HG03280 (cell line): ENCODE data around the gene SLC38A10.

Experiments used
- ATAC-seq: cut with Tn5 transposase; IDR thresholded peaks from one replicate; pipeline ENCODE4 v1.9.1; 2021; ENCODE audit warnings: mild to moderate bottlenecking, moderate library complexity; ENCODE audit not compliant: unreplicated experiment

SLC38A10 gene

GRCh38 chr17:81295031-81295675 lies at the start of gene SLC38A10:
SLC38A10 (minus strand) TSS chr17:81295307; CDS start chr17:81294921, 386 bp downstream.
- ATAC-seq: peak; percentile 81

- ATAC-seq: no peak
Observed at GRCh38 chr17:81342269-81343070, 47.4 kb upstream of the SLC38A10 start.

GRCh38 chr17:81341516-81342268 lies 46.6 kb upstream of the SLC38A10 start:
- ATAC-seq: no peak

DNA sequence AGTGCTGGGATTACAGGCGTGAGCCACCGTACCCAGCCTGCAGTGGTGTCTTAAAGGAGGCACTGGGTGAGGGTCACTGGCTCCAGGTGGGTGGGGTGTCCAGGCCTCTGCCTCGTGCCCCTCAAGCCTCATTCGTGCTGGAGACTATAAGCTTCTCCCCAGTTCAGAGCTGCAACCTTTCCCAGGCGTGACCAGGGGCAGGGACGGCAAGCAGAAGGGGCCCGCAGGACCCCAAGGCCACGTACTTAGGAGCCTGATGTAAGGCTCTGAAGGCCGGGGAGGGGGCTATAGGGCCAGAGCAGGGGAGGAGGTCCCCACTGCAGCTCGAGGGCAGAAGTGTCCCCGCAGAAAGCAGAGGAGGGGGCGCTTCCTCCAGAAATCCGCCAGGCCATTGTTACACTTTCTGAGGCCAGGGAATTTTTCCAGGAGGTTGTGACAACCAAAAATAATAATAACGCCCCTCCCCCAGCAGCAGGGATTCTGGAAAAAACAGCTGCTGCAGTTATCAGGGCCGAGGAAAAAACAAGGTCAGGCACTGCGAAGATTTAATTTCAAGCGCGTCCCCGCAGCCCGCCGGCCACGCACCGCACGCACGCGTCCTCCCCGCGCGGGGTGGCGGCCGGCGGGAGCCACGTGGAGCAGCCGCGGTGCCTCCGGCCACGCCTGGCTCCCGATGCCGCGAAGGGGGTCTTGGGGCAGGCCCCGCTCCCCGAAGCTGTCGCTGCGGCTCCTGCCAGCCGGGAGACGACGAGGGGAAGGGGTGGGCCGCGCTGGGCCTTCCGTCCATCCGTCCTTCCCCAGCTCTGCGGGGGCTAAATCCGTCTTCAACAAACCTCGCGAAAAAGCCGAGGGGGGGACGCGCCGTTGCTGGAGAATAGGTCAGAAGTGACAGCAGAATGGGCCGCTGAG lies 45.8 kb upstream of the SLC38A10 start:
- ATAC-seq: no peak

GRCh38 chr17:81339534-81340296 lies 44.6 kb upstream of the SLC38A10 start:
- ATAC-seq: no peak

DNA sequence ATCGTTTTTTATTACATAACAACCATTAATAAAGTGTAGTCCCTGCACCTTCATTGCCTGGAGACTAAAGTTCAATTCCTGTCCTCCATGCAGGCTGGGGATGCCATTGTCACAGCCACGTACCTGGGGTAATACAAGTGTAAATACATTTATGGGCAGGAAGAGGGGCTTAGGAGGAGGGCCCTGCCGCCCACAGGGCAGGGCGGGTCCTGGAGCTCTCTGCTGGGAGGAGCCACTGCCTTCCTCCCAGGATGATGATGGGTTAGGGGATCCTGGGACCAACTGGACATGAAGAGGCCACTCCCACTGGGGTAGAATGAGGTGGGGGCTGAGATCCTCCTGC lies 44.1 kb upstream of the SLC38A10 start:
- no peak for ATAC-seq

GRCh38 chr17:81338274-81339190 lies 43.4 kb upstream of the SLC38A10 start:
- no peak for ATAC-seq

DNA sequence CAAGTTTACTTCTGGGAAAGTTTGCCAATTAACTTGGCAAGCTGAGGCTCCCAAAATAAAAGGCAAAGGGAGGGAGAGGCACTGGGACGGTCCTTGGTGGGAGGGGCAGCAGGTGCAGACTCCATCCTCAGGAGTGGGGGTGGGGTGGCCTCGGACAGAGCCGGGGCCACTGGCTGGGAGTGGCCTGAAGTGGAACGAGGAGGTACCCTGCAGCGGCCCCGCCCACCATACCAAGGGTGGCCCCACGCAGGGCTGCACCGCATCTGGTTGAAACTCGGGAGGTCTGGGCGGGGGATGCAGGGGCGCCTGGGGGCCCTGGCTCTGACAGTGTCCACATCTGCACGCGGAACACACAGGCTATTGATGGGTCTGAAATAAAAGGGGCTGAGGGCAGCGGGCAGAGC lies 42.4 kb upstream of the SLC38A10 start:
- ATAC-seq: no peak

- no peak for ATAC-seq
Observed at GRCh38 chr17:81336930-81337325, 41.8 kb upstream of the SLC38A10 start.

GRCh38 chr17:81336296-81336929 lies 41.3 kb upstream of the SLC38A10 start:
- no peak for ATAC-seq

GRCh38 chr17:81335773-81336157 lies 40.7 kb upstream of the SLC38A10 start:
- no peak for ATAC-seq

GRCh38 chr17:81334987-81335772 lies 40.1 kb upstream of the SLC38A10 start:
- ATAC-seq: no peak

DNA sequence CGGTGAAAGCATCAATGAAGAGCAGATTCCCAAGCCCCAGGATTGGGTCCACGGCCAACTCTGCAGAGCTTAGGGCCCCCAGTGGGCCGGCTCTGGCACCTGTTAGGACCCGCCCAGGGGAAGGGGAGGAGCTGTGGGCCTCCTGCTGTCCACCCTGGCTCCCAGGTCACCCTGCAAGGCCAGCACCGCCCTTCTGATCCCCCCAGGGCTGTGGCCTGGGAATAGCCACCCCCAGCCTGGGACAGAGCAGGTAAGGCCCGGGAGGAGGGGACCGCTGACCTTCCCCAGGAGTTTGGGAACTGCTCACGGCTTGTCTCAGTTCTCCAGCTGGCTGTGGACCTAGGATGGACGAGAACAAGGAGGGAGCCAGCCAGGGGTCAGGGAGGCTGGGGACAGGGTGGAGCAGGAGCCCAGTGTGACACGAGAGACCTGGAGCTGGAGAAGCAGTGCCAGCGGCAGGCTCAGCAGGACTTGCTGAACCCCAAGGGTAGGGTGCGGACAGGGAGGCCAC lies 39.3 kb upstream of the SLC38A10 start:
- no peak for ATAC-seq

DNA sequence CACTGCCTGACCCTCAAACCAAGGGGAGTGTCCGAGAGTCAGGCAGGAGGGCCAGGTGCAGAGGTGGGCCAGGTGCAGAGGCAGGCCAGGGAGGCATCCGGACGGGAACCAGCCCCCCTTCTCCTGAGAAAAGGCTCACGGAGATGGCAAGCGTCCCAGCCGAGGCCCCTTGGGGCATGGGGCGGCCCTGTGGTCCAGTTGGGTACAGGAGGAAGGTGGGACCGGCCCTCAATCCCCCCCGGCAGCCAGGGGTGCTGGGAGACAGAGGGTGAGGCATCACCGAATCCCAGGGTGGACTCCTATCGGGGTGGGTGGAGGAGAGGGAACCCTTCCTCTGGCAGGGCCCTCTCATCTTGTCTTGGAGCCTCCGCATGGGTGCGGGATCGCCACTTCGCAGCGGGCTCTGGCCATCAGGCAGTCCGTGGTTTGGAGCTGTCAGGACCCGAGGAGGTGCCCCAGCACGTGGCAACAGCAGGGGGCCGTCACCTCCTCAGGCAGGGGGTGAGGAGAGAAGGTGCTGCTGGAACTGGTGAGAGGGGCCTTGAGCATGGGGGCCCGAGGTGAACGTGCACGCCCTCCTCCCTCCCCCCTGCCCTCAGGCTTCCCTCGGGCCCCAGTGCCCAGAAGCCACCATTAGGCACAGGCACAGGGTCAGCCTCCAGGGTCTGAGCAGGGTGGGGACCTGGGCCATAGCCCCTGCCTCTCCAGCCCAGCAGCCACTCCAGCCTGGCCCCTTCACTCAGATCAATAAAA lies 38.7 kb upstream of the SLC38A10 start:
- no peak for ATAC-seq

GRCh38 chr17:81332914-81333528 lies 37.9 kb upstream of the SLC38A10 start:
- no peak for ATAC-seq

DNA sequence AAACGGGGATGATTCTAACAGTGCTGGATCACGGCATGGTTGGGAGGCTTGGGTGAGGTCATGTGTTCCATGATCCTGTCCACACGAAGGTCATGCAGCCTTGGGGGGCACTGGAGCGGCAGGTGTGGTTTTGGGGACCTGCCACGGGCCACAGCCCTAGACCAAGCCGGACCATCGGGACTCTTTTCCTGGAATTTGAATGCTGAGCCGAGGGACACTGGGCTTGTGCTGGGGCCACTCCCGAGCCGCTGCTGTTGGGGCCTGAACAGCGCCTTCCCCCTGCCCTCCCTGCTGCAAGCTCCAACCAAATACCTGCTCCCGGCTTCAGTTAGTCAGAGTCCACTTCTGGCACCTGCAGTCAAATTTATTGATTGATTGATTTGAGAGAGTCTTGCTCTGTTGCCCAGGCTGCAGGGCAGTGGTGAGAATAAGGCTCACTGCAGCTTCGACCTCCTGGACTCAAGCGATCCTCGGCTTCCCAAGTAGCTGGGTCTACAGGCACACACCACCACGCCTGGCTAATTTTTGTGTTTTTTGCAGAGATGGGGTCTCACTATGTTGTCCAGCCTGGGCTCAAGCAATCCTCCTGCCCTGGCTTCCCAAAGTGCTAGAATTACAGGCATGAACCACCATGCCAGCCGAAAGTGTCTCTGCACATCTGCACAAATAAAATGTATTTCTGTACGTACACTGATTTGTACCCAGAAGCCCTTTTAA lies 37.2 kb upstream of the SLC38A10 start:
- no peak for ATAC-seq
